Activated T-cell treated with anti-CD3 and anti-CD28 coated beads for 24 hours (primary cell): Measurements from ENCODE around the gene GTF2A1L.

Source experiments
- DNase-seq: peaks from one replicate; pipeline ENCODE4 v3.0.0-alpha.2; 2020; ENCODE audit warnings: low read depth

Gene GTF2A1L

GRCh38 chr2:48707466-48707865 is 89.8 kb downstream of the GTF2A1L start:
- DNase-seq: no peak

GRCh38 chr2:48709096-48710034 is 91.7 kb downstream of the GTF2A1L start:
- no peak for DNase-seq

- no peak for DNase-seq
These were observed 93.7 kb downstream of the GTF2A1L start for GRCh38 chr2:48711343-48711742.

- DNase-seq: no peak
These were observed 94.5 kb downstream of the GTF2A1L start for GRCh38 chr2:48712151-48712550.

GRCh38 chr2:48713647-48714046 is 96.0 kb downstream of the GTF2A1L start:
- DNase-seq: no peak

GRCh38 chr2:48714245-48714644 is 96.6 kb downstream of the GTF2A1L start:
- no peak for DNase-seq

GRCh38 chr2:48715042-48715899 is 97.6 kb downstream of the GTF2A1L start:
- no peak for DNase-seq

- no peak for DNase-seq
These were observed 98.3 kb downstream of the GTF2A1L start for GRCh38 chr2:48715956-48716355.

- DNase-seq: no peak
These were observed 100.2 kb downstream of the GTF2A1L start for GRCh38 chr2:48717846-48718245.

- DNase-seq: no peak
These were observed 102.0 kb downstream of the GTF2A1L start for GRCh38 chr2:48719480-48720177.

- DNase-seq: no peak
These were observed 103.5 kb downstream of the GTF2A1L start for GRCh38 chr2:48721158-48721557.

GRCh38 chr2:48722391-48722790 is 104.7 kb downstream of the GTF2A1L start:
- DNase-seq: no peak

GRCh38 chr2:48723129-48723528 is 105.5 kb downstream of the GTF2A1L start:
- DNase-seq: no peak

GRCh38 chr2:48724278-48724677 is 106.6 kb downstream of the GTF2A1L start:
- no peak for DNase-seq

- DNase-seq: no peak
These were observed 108.2 kb downstream of the GTF2A1L start for GRCh38 chr2:48725696-48726494.

GRCh38 chr2:48727560-48727959 is 109.9 kb downstream of the GTF2A1L start:
- DNase-seq: no peak

- DNase-seq: no peak
These were observed 110.6 kb downstream of the GTF2A1L start for GRCh38 chr2:48728295-48728694.

GRCh38 chr2:48728840-48729239 is 111.2 kb downstream of the GTF2A1L start:
- no peak for DNase-seq
